Esophagus muscularis mucosa (tissue), 4 donors: Measurements from ENCODE around the gene MSL3.

Source experiments
- EP300 ChIP-seq: sonication (generic); formaldehyde crosslinking; IDR thresholded peaks from one replicate; pipeline ENCODE4 v1.6.1; 2017; ENCODE audit warnings: antibody characterized with exemption
- POLR2A ChIP-seq: fragments of 450-650 bp; IDR thresholded peaks from one replicate; pipeline ENCODE4 v1.6.1; 2017; ENCODE audit warnings: antibody characterized with exemption, moderate library complexity, mild to moderate bottlenecking, low read depth
- POLR2AphosphoS5 ChIP-seq, 2 donors: sonication (generic); formaldehyde crosslinking; IDR thresholded peaks; one replicate each; pipeline ENCODE4 v1.6.1; 2017; ENCODE audit warnings: antibody characterized with exemption in 2 of 2
- TF ChIP-seq, protein P1 (sequence below), 3 experiments: fragments of 200-600 bp in 2 of 3; fragments of 450-650 bp in 1 of 3; sonication (generic) in 2 of 3; IDR thresholded peaks; one replicate each; pipeline ENCODE4 v1.5.1; 2017 to 2019; ENCODE audit warnings: antibody characterized with exemption in 3 of 3, mild to moderate bottlenecking in 2 of 3, moderate library complexity in 1 of 3

GRCh38 chrX:11757719-11758399 lies at the start of gene MSL3:
- TF ChIP-seq EP300 (no peak), POLR2A (no peak), POLR2AphosphoS5 (IDR thresholded peaks at IDR 0.05) (peak in 1 of 2 donors; percentile 53)
- TF ChIP-seq, protein P1, sequence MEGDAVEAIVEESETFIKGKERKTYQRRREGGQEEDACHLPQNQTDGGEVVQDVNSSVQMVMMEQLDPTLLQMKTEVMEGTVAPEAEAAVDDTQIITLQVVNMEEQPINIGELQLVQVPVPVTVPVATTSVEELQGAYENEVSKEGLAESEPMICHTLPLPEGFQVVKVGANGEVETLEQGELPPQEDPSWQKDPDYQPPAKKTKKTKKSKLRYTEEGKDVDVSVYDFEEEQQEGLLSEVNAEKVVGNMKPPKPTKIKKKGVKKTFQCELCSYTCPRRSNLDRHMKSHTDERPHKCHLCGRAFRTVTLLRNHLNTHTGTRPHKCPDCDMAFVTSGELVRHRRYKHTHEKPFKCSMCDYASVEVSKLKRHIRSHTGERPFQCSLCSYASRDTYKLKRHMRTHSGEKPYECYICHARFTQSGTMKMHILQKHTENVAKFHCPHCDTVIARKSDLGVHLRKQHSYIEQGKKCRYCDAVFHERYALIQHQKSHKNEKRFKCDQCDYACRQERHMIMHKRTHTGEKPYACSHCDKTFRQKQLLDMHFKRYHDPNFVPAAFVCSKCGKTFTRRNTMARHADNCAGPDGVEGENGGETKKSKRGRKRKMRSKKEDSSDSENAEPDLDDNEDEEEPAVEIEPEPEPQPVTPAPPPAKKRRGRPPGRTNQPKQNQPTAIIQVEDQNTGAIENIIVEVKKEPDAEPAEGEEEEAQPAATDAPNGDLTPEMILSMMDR (IDR thresholded peaks at IDR 0.05): no peak
